Liver (tissue), 9 donors: ENCODE results near the gene PEX16. TPM values are rescaled to one million over a fixed set of nuclear protein-coding genes. Genes with fewer than 3 reads are reported as not detected.

ENCODE experiments used
- DNase-seq: peaks from one replicate; pipeline ENCODE4 v3.0.0-alpha.2; 2017; ENCODE audit warnings: low spot score
- H3K27ac ChIP-seq, 2 donors: one replicate each; pipeline ENCODE4 v1.7.0; 2013; ENCODE audit warnings: inconsistent platforms in 2 of 2, low read length in 2 of 2, control low read depth in 1 of 2, low read depth in 1 of 2, mild to moderate bottlenecking in 1 of 2
- H3K27me3 ChIP-seq, 4 donors: one replicate each; pipeline versions ENCODE4 v1.6.1 to v1.7.0; 2013; ENCODE audit warnings: low read length in 3 of 4, inconsistent platforms in 1 of 4, mild to moderate bottlenecking in 1 of 4, moderate library complexity in 1 of 4; ENCODE audit not compliant: control insufficient read depth in 4 of 4, insufficient read depth in 4 of 4
- H3K36me3 ChIP-seq, 4 donors: one replicate each; pipeline versions ENCODE4 v1.6.1 to v1.7.0; 2013; ENCODE audit warnings: low read length in 3 of 4, mild to moderate bottlenecking in 3 of 4, low read depth in 1 of 4, moderate library complexity in 1 of 4; ENCODE audit not compliant: control insufficient read depth in 4 of 4, insufficient read depth in 3 of 4
- H3K4me1 ChIP-seq, 4 donors: one replicate each; pipeline versions ENCODE4 v1.6.1 to v1.7.0; 2013; ENCODE audit warnings: low read length in 3 of 4, mild to moderate bottlenecking in 3 of 4, moderate library complexity in 1 of 4; ENCODE audit not compliant: control insufficient read depth in 4 of 4, insufficient read depth in 4 of 4
- H3K4me3 ChIP-seq, 3 donors: one replicate each; pipeline versions ENCODE4 v1.6.1 to v1.7.0; 2013; ENCODE audit warnings: low read length in 3 of 3, control low read depth in 1 of 3, low read depth in 1 of 3, mild to moderate bottlenecking in 1 of 3
- H3K9ac ChIP-seq, 2 donors: one replicate each; pipeline ENCODE4 v1.7.0; 2013; ENCODE audit warnings: low read length in 2 of 2, mild to moderate bottlenecking in 2 of 2, moderate library complexity in 2 of 2, control low read depth in 1 of 2, low read depth in 1 of 2
- H3K9me3 ChIP-seq, 4 donors: one replicate each; pipeline versions ENCODE4 v1.6.1 to v1.7.0; 2013; ENCODE audit warnings: low read length in 3 of 4; ENCODE audit not compliant: control insufficient read depth in 4 of 4
- EGR1 ChIP-seq, 2 donors: IDR thresholded peaks; 2 replicates each; pipeline ENCODE4 v1.6.1; 2016 to 2018; ENCODE audit warnings: antibody characterized with exemption in 2 of 2, low read depth in 2 of 2
- FOXA1 ChIP-seq: IDR thresholded peaks from 2 replicates; pipeline ENCODE4 v1.6.1; 2016; ENCODE audit warnings: antibody characterized with exemption
- FOXA2 ChIP-seq: IDR thresholded peaks from 2 replicates; pipeline ENCODE4 v1.6.1; 2016; ENCODE audit warnings: antibody characterized with exemption
- GABPA ChIP-seq, 2 donors: IDR thresholded peaks in 1 of 2; conservative IDR thresholded peaks in 1 of 2; 2 replicates each; pipeline ENCODE4 v1.6.1; 2016; ENCODE audit warnings: antibody characterized with exemption in 2 of 2, mild to moderate bottlenecking in 1 of 2, moderate library complexity in 1 of 2
- HNF4A ChIP-seq, 2 donors: conservative IDR thresholded peaks; 2 replicates each; pipeline ENCODE4 v1.6.1; 2016; ENCODE audit warnings: antibody characterized with exemption in 2 of 2, mild to moderate bottlenecking in 2 of 2
- HNF4G ChIP-seq: IDR thresholded peaks from 2 replicates; pipeline ENCODE4 v1.6.1; 2016; ENCODE audit warnings: antibody characterized with exemption
- JUND ChIP-seq, 2 donors: IDR thresholded peaks; 2 replicates each; pipeline ENCODE4 v1.6.1; 2016; ENCODE audit warnings: antibody characterized with exemption in 2 of 2
- NR2F2 ChIP-seq: IDR thresholded peaks from 2 replicates; pipeline ENCODE4 v1.6.1; 2016; ENCODE audit warnings: antibody characterized with exemption
- RAD21 ChIP-seq, 2 donors: IDR thresholded peaks; 2 replicates each; pipeline ENCODE4 v1.6.1; 2016; ENCODE audit warnings: antibody characterized with exemption in 2 of 2, mild to moderate bottlenecking in 2 of 2
- RXRA ChIP-seq, 2 donors: IDR thresholded peaks; 2 replicates each; pipeline ENCODE4 v1.6.1; 2017 to 2018; ENCODE audit warnings: antibody characterized with exemption in 2 of 2, mild to moderate bottlenecking in 1 of 2
- SP1 ChIP-seq: IDR thresholded peaks from 2 replicates; pipeline ENCODE4 v1.6.1; 2018; ENCODE audit warnings: antibody characterized with exemption, mild to moderate bottlenecking
- TAF1 ChIP-seq: conservative IDR thresholded peaks from 2 replicates; pipeline ENCODE4 v1.6.1; 2016; ENCODE audit warnings: antibody characterized with exemption, mild to moderate bottlenecking
- YY1 ChIP-seq: IDR thresholded peaks from 2 replicates; pipeline ENCODE4 v1.6.1; 2016; ENCODE audit warnings: antibody characterized with exemption, mild to moderate bottlenecking
- WGBS: extraction: QIAGEN DNeasy Blood & Tissue Kit; methylation state at CpG from one replicate; pipeline ENCODE4 v1.1.7; 2013; 5-methylcytosine and 5-hydroxymethylcytosine counted together
- polyA plus RNA-seq, 2 donors: library from polyadenylated mRNA; stranded (reverse) in 1 of 2; unstranded in 1 of 2; fragments of 200-250 nt in 1 of 2; fragments of >200 nt in 1 of 2; fragmentation: Nextera tagmentation in 1 of 2; extraction: Ambion mirVana in 1 of 2; gene quantifications; one replicate each; pipeline versions ENCODE4 v1.2.1 to v1.2.3, GENCODE V29; 2013 to 2015
- total RNA-seq, 2 donors: library from RNA; depleted of rRNA; stranded (reverse); fragments of >200 nt; gene quantifications; one replicate each; pipeline ENCODE4 v1.2.3, GENCODE V29; 2014
- TF ChIP-seq, protein P1 (sequence below): IDR thresholded peaks from 2 replicates; pipeline ENCODE4 v1.6.1; 2016; ENCODE audit warnings: antibody characterized with exemption
- TF ChIP-seq, protein P2 (sequence below): IDR thresholded peaks from 2 replicates; pipeline ENCODE4 v1.6.1; 2016; ENCODE audit warnings: antibody characterized with exemption
- TF ChIP-seq, protein P3 (sequence below): fragments of 150-350 bp; IDR thresholded peaks from 2 replicates; pipeline ENCODE4 v1.5.1; 2017; ENCODE audit warnings: improper control_type of control experiment, low read depth, low read length; ENCODE audit not compliant: missing input control
- TF ChIP-seq, protein P4 (sequence below): IDR thresholded peaks from 2 replicates; pipeline ENCODE4 v1.6.1; 2016; ENCODE audit warnings: antibody characterized with exemption
- donor health status: healthy.
- donor health status: healthy.
- donor health status: healthy.
- donor health status: healthy.
- donor health status: healthy.

PEX16 gene
- total and polyA plus RNA-seq, 4 donors: 18.8 to 41.2 (median 29.8) TPM

- TF ChIP-seq, protein P1, sequence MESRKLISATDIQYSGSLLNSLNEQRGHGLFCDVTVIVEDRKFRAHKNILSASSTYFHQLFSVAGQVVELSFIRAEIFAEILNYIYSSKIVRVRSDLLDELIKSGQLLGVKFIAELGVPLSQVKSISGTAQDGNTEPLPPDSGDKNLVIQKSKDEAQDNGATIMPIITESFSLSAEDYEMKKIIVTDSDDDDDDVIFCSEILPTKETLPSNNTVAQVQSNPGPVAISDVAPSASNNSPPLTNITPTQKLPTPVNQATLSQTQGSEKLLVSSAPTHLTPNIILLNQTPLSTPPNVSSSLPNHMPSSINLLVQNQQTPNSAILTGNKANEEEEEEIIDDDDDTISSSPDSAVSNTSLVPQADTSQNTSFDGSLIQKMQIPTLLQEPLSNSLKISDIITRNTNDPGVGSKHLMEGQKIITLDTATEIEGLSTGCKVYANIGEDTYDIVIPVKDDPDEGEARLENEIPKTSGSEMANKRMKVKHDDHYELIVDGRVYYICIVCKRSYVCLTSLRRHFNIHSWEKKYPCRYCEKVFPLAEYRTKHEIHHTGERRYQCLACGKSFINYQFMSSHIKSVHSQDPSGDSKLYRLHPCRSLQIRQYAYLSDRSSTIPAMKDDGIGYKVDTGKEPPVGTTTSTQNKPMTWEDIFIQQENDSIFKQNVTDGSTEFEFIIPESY: no peak
- TF ChIP-seq, protein P2, sequence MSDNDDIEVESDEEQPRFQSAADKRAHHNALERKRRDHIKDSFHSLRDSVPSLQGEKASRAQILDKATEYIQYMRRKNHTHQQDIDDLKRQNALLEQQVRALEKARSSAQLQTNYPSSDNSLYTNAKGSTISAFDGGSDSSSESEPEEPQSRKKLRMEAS: no peak
- TF ChIP-seq HNF4G (no peak), FOXA2 (no peak)
Measured at GRCh38 chr11:45931739-45932138, 14.1 kb upstream of the PEX16 start (continued).

- Histone ChIP-seq H3K4me3 (no peak overlapping the region), H3K27me3 (no peaks in the 10 kb centered on the region), H3K9me3 (no peaks in the 10 kb centered on the region), H3K27ac (no peak overlapping the region), H3K36me3 (peaks cover 2 to 7% (median 6%) of the 10 kb centered on the region in 4 donors), H3K9ac (no peak overlapping the region), H3K4me1 (peaks cover 10 to 23% (median 20%) of the 10 kb centered on the region in 4 donors)
- no peak for TF ChIP-seq NR2F2
- no peak for TF ChIP-seq EGR1 (IDR thresholded peaks at IDR 0.05; ENCODE audit: low read depth in 2 of 2)
- TF ChIP-seq, protein P1: no peak
- DNase-seq: no peak
- 92% methylated on average over 8 of the region's 8 CpGs for WGBS
Measured at GRCh38 chr11:45930951-45931570, 13.4 kb upstream of the PEX16 start.

GRCh38 chr11:45930031-45930794 lies 12.5 kb upstream of the PEX16 start:
- H3K4me3 ChIP-seq: no peak overlapping the region
- WGBS: 80% methylated on average over 14 of the region's 14 CpGs
- peaks cover 0 to 5% (median 3%) of the 10 kb centered on the region in 4 donors for H3K36me3 ChIP-seq
- no peaks in the 10 kb centered on the region for H3K9me3 ChIP-seq
- peaks cover 10 to 23% (median 20%) of the 10 kb centered on the region in 4 donors for H3K4me1 ChIP-seq
- no peaks in the 10 kb centered on the region for H3K27me3 ChIP-seq
- no peak overlapping the region for H3K9ac ChIP-seq
- DNase-seq: peak; percentile 33
- no peak overlapping the region for H3K27ac ChIP-seq
- TF ChIP-seq NR2F2: no peak
- no peak for TF ChIP-seq GABPA (IDR thresholded peaks at IDR 0.05 in 1 of 2, conservative IDR thresholded peaks at IDR 0.05 in 1 of 2)
- TF ChIP-seq, protein P2: no peak
- no peak for TF ChIP-seq RAD21 (IDR thresholded peaks at IDR 0.05)
- TF ChIP-seq, protein P3, sequence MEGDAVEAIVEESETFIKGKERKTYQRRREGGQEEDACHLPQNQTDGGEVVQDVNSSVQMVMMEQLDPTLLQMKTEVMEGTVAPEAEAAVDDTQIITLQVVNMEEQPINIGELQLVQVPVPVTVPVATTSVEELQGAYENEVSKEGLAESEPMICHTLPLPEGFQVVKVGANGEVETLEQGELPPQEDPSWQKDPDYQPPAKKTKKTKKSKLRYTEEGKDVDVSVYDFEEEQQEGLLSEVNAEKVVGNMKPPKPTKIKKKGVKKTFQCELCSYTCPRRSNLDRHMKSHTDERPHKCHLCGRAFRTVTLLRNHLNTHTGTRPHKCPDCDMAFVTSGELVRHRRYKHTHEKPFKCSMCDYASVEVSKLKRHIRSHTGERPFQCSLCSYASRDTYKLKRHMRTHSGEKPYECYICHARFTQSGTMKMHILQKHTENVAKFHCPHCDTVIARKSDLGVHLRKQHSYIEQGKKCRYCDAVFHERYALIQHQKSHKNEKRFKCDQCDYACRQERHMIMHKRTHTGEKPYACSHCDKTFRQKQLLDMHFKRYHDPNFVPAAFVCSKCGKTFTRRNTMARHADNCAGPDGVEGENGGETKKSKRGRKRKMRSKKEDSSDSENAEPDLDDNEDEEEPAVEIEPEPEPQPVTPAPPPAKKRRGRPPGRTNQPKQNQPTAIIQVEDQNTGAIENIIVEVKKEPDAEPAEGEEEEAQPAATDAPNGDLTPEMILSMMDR: no peak
- TF ChIP-seq TAF1: no peak
- TF ChIP-seq EGR1 (IDR thresholded peaks at IDR 0.05; ENCODE audit: low read depth in 2 of 2): no peak
- TF ChIP-seq, protein P1: no peak
- TF ChIP-seq SP1: no peak
- TF ChIP-seq FOXA1: no peak
- TF ChIP-seq HNF4G: no peak
- TF ChIP-seq YY1: no peak
- no peak for TF ChIP-seq HNF4A (conservative IDR thresholded peaks at IDR 0.05)
- TF ChIP-seq, protein P4, sequence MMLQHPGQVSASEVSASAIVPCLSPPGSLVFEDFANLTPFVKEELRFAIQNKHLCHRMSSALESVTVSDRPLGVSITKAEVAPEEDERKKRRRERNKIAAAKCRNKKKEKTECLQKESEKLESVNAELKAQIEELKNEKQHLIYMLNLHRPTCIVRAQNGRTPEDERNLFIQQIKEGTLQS: no peak
- no peak for TF ChIP-seq RXRA (IDR thresholded peaks at IDR 0.05)
- no peak for TF ChIP-seq JUND (IDR thresholded peaks at IDR 0.05)
